Astrocyte of the spinal cord (primary cell): ENCODE data around the gene SMIM10.
"Not testable (repeated sequence)": the region's sequence is repeated elsewhere in the genome, so short reads cannot be mapped to it uniquely, and the experiment has no call there.

Source experiments
- DNase-seq: peaks from one replicate; pipeline ENCODE4 v3.0.0; 2011; ENCODE audit warnings: low read depth, low spot score
- H3K4me3 ChIP-seq: 2 replicates; pipeline ENCODE4 v1.5.1; 2011; ENCODE audit warnings: low read depth, mild to moderate bottlenecking, low read length, moderate library complexity
- CTCF ChIP-seq: IDR thresholded peaks from 2 replicates; pipeline ENCODE4 v1.5.1; 2012; ENCODE audit warnings: low read depth, mild to moderate bottlenecking, low read length, inconsistent platforms
- in situ Hi-C: cut with HindIII; loops from 2 replicates; pipeline ENCODE4 v1.10.0; 2017; ENCODE audit warnings: low sequenced_read_pairs

SMIM10 gene

GRCh38 chrX:135009057-135009610, 18.3 kb downstream of the SMIM10 start:
- no peak for TF ChIP-seq CTCF
- DNase-seq: no peak
- no peak overlapping the region for H3K4me3 ChIP-seq
- in situ Hi-C loops: no loop called here

GRCh38 chrX:135009838-135010237, 19.0 kb downstream of the SMIM10 start:
- in situ Hi-C loops: no loop called here
- no peak for DNase-seq
- no peak overlapping the region for H3K4me3 ChIP-seq
- TF ChIP-seq CTCF: no peak

GRCh38 chrX:135010921-135011320, 20.1 kb downstream of the SMIM10 start:
- in situ Hi-C loops: no loop called here
- no peak for DNase-seq
- no peak overlapping the region for H3K4me3 ChIP-seq
- TF ChIP-seq CTCF: no peak

GRCh38 chrX:135015523-135016245, 24.9 kb downstream of the SMIM10 start:
- in situ Hi-C loops: no loop called here
- no peak for TF ChIP-seq CTCF
- DNase-seq: no peak
- H3K4me3 ChIP-seq: no peak overlapping the region

- in situ Hi-C loops, DNase-seq, H3K4me3 ChIP-seq: not testable (repeated sequence)
Observed at GRCh38 chrX:135019890-135020289, 29.1 kb downstream of the SMIM10 start.

- DNase-seq: not testable (repeated sequence)
Observed at GRCh38 chrX:135023791-135024190, 33.0 kb downstream of the SMIM10 start.

GRCh38 chrX:135024526-135024925, 33.7 kb downstream of the SMIM10 start:
- H3K4me3 ChIP-seq: no peak overlapping the region
- TF ChIP-seq CTCF: no peak
- in situ Hi-C loops: no loop called here
- no peak for DNase-seq

More at GRCh38 chrX:135023791-135024190, 33.0 kb downstream of the SMIM10 start:
- in situ Hi-C loops, H3K4me3 ChIP-seq: not testable (repeated sequence)

- in situ Hi-C loops, DNase-seq, H3K4me3 ChIP-seq: not testable (repeated sequence)
Observed at GRCh38 chrX:135030207-135030963, 39.6 kb downstream of the SMIM10 start.

- DNase-seq, H3K4me3 ChIP-seq, in situ Hi-C loops: not testable (repeated sequence)
Observed at GRCh38 chrX:135041149-135042123, 50.6 kb downstream of the SMIM10 start.
